Measurements from ENCODE around the gene C3orf62.
A peak's percentile ranks its signal among the peaks of the same experiment; 100 is the strongest.
"Not testable (repeated sequence)": the region's sequence is repeated elsewhere in the genome, so short reads cannot be mapped to it uniquely, and the experiment has no call there.

The C3orf62 gene

GRCh38 chr3:49220985-49221563 is 56.0 kb downstream of the C3orf62 start:
- H3K27me3 ChIP-seq (ENCODE audit: control insufficient read depth in 5 of 5, insufficient read depth in 4 of 5, low read length in 5 of 5); H3K36me3 ChIP-seq (ENCODE audit: control insufficient read depth in 5 of 5, insufficient read depth in 5 of 5, low read length in 5 of 5); H3K9me3 ChIP-seq (ENCODE audit: control insufficient read depth in 5 of 5, low read length in 5 of 5); H3K4me3 ChIP-seq (ENCODE audit: low read depth in 1 of 5, low read length in 5 of 5); H3K9ac ChIP-seq (ENCODE audit: low read length in 5 of 5); H3K27ac ChIP-seq (ENCODE audit: low read depth, low read length): not testable (repeated sequence)
- peaks cover 0 to 32% (median 20%) of the 10 kb centered on the region in 5 donors for H3K4me1 ChIP-seq (ENCODE audit: control insufficient read depth in 5 of 5, insufficient read depth in 5 of 5, low read length in 5 of 5)

- Histone ChIP-seq H3K27me3 (ENCODE audit: control insufficient read depth in 5 of 5, insufficient read depth in 4 of 5, low read length in 5 of 5) (no peaks in the 10 kb centered on the region), H3K9ac (ENCODE audit: low read length in 5 of 5) (no peak overlapping the region), H3K9me3 (ENCODE audit: control insufficient read depth in 5 of 5, low read length in 5 of 5) (peaks cover 0 to 6% (median 2%) of the 10 kb centered on the region in 5 donors), H3K27ac (ENCODE audit: low read depth, low read length) (peak overlapping the region; percentile 82), H3K4me1 (ENCODE audit: control insufficient read depth in 5 of 5, insufficient read depth in 5 of 5, low read length in 5 of 5) (peaks cover 0 to 37% (median 20%) of the 10 kb centered on the region in 5 donors), H3K4me3 (ENCODE audit: low read depth in 1 of 5, low read length in 5 of 5) (no peak overlapping the region), H3K36me3 (ENCODE audit: control insufficient read depth in 5 of 5, insufficient read depth in 5 of 5, low read length in 5 of 5) (peaks cover under 1 to 4% (median under 1%) of the 10 kb centered on the region in 5 donors)
Measured at GRCh38 chr3:49219132-49219531, 57.9 kb downstream of the C3orf62 start.
